ENCODE data around the gene ST3GAL3.

GRCh38 chr1:43705334-43705733 lies 2.0 kb upstream of the ST3GAL3 start:
- TF ChIP-seq HMGXB4 (CRISPR knock-in tag; IDR thresholded peaks at IDR 0.05) (no peak), USF2 (CRISPR knock-in tag; IDR thresholded peaks at IDR 0.05) (no peak), ZMAT4 (CRISPR knock-in tag; IDR thresholded peaks at IDR 0.05) (no peak), SP1 (CRISPR knock-in tag; conservative IDR thresholded peaks at IDR 0.05) (no peak), CREB1 (CRISPR knock-in tag; IDR thresholded peaks at IDR 0.05) (no peak), CTCF (IDR thresholded peaks at IDR 0.05) (no peak), EMX1 (CRISPR knock-in tag; IDR thresholded peaks at IDR 0.05) (no peak)
- TF ChIP-seq, protein P1, sequence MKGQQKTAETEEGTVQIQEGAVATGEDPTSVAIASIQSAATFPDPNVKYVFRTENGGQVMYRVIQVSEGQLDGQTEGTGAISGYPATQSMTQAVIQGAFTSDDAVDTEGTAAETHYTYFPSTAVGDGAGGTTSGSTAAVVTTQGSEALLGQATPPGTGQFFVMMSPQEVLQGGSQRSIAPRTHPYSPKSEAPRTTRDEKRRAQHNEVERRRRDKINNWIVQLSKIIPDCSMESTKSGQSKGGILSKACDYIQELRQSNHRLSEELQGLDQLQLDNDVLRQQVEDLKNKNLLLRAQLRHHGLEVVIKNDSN (CRISPR knock-in tag; IDR thresholded peaks at IDR 0.05): no peak

Measured in WTC11 (cell line).